GM21447 (cell line): ENCODE results near the gene KANK3.
A peak's percentile ranks its signal among the peaks of the same experiment; 100 is the strongest.

ENCODE experiments used
- ATAC-seq: cut with Tn5 transposase; IDR thresholded peaks from one replicate; pipeline ENCODE4 v1.9.1; 2021; ENCODE audit not compliant: unreplicated experiment

The KANK3 gene

GRCh38 chr19:8340341-8341096, 2.5 kb downstream of the KANK3 start:
- no peak for ATAC-seq

GRCh38 chr19:8338835-8339234, 4.2 kb downstream of the KANK3 start:
- no peak for ATAC-seq

- ATAC-seq: no peak
Measured at GRCh38 chr19:8337728-8338127, 5.3 kb downstream of the KANK3 start.

GRCh38 chr19:8336660-8337059, 6.4 kb downstream of the KANK3 start:
- no peak for ATAC-seq

- ATAC-seq: no peak
Measured at GRCh38 chr19:8336072-8336569, 6.9 kb downstream of the KANK3 start.

GRCh38 chr19:8335343-8336071, 7.6 kb downstream of the KANK3 start:
- no peak for ATAC-seq

GRCh38 chr19:8334458-8335342, 8.4 kb downstream of the KANK3 start:
- no peak for ATAC-seq

- no peak for ATAC-seq
Measured at GRCh38 chr19:8333767-8334457, 9.2 kb downstream of the KANK3 start.

- ATAC-seq: no peak
Measured at GRCh38 chr19:8332976-8333766, 9.9 kb downstream of the KANK3 start.

GRCh38 chr19:8331263-8331845, 11.7 kb downstream of the KANK3 start:
- ATAC-seq: no peak

- ATAC-seq: no peak
Measured at GRCh38 chr19:8329996-8330395, 13.1 kb downstream of the KANK3 start.

- no peak for ATAC-seq
Measured at GRCh38 chr19:8325454-8325853, 17.6 kb downstream of the KANK3 start.

GRCh38 chr19:8324186-8325050, 18.6 kb downstream of the KANK3 start:
- no peak for ATAC-seq

GRCh38 chr19:8323781-8324185, 19.3 kb downstream of the KANK3 start:
- no peak for ATAC-seq

GRCh38 chr19:8322638-8322997, 20.4 kb downstream of the KANK3 start:
- no peak for ATAC-seq

GRCh38 chr19:8321986-8322637, 20.9 kb downstream of the KANK3 start:
- ATAC-seq: no peak

- peak; percentile 72 for ATAC-seq
Measured at GRCh38 chr19:8321067-8321985, 21.7 kb downstream of the KANK3 start, which contains the start of the genes NDUFA7 and RPS28. NDUFA7 (minus strand) TSS chr19:8321375; CDS start chr19:8321358, 17 bp downstream. RPS28 (plus strand) TSS chr19:8321496; CDS start chr19:8321531, 35 bp downstream.
